HG03469 (cell line): ENCODE data around the gene EIF4E2.

ENCODE experiments used
- ATAC-seq: cut with Tn5 transposase; IDR thresholded peaks from one replicate; pipeline ENCODE4 v1.9.1; 2021; ENCODE audit warnings: mild to moderate bottlenecking, moderate library complexity, moderate number of reproducible peaks; ENCODE audit not compliant: unreplicated experiment

EIF4E2 gene

DNA sequence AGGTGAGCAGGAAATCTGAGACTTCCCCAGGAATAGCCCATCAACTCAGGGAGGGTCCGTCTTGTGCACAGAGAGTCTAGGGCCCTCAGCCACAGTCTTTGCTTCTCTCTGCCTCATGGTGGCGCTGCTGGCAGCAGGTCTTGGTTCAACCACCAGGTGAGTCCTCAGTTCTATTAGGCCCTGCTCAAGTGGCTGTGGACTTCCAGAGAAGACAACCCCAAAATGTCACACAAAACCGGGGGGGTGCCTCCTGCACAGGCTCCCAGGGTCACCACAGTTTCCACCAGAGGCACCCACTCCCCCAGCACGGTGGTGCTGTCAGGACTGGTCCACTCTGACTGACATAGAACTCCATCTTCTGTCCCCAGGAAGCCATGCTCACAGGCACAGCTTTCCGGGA is 13.4 kb upstream of the EIF4E2 start:
- ATAC-seq = no peak

DNA sequence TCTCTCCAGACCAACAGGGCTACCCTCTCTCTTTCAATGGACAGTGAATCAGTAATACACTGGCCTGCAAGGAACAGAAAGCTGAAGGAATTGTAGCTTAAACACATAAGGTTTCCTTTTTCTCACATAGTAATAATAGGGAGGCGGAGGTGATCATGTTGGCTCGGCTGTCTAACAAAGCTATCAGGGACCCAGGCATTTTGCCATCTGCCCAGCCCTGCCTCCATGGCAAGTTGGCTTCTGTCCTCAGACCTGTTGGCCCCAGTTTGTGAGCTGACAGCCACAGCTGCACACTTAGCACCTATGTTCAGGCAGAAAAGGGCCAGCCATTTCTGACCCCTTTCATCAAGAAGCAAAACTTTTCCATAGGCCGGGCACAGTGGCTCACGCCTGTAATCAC is 13.0 kb upstream of the EIF4E2 start:
- ATAC-seq = no peak

DNA sequence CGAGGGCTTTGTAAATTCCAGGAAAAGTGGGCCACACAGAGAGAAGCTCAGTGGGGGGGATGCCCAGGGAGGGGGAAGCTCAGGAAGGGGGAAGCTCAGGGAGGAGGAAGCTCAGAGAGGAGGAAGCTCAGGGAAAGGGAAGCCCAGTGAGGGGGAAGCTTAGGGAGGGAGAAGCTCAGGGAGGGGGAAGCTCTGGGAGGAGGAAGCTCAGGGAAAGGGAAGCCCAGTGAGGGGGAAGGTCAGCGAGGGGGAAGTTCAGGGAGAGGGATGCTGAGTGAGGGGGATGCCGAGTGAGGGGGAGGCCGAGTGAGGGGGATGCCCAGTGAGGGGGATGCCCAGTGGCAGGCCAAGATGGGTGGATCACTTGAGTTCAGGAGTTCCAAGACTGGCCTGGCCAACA is 11.8 kb upstream of the EIF4E2 start:
- no peak for ATAC-seq

DNA sequence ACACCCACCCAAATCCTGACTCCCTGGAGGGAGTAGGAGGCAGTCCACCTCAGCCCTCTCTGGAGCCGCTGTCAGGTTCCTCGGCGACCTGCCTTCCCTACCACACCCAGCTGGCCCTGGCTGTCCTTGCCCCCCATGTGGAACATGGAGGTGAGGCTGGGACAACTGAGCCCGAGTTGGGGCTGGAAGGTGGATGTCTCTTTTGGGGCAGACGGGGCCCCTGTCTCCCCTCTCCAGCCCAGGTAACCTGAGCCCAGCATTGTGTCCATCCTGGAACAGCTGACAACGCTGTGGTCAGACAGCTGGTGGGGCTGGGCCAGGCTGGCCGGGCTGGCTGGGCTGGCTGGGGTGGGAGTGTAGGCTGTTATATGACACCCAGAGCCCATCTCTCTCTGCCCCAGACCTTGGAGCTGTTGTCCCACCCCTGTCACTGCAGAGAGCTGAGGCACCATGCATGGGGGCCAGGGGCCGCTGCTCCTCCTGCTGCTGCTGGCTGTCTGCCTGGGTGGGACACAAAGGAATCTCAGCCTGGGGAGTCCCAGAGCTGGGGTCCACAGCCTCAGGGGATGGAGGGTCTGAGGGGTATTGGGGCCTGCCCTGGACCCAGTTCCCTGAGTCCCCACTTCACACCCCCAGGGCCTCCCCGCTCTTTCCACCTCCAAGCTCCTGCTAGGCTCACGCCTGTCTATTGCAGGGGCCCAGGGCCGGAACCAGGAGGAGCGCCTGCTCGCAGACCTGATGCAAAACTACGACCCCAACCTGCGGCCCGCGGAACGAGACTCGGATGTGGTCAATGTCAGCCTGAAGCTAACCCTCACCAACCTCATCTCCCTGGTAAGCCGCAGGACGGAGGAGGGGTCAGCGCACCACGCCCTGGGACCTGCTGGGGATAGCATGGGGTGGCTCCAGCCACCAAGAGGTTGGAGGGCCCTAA is 10.9 kb upstream of the EIF4E2 start, which contains the start of gene CHRNG:
Gene CHRNG, plus strand, starts transcription at position 395 of the 934 bp plus-strand sequence. Its CDS starts 56 bp downstream, at position 451.
- ATAC-seq = no peak

DNA sequence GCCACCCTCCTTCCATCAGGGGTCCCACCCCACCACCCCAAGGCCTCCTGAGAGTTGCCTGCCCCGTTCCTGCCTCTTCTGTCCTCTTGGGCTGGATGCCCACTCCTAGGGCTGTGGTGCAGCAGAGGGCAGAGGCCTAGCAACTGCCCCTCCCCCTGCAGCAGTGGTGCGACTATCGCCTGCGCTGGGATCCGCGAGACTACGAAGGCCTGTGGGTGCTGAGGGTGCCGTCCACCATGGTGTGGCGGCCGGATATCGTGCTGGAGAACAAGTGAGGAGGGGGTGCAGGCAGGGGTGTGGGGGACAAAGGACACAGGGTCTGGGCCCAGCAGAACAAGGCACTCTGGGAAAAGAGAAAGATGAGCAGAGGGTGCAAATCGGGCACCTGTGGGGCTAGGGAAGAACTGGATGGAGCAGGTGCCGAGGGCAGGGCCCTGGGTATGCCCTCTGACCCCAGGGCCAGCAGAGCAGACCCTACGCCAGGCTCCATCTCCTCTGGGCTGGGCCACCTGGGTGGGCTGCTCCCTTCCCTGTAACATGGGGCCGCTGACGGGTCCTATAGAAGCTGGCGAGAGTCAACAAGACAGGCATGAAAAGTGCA is 9.9 kb upstream of the EIF4E2 start:
- ATAC-seq = no peak

DNA sequence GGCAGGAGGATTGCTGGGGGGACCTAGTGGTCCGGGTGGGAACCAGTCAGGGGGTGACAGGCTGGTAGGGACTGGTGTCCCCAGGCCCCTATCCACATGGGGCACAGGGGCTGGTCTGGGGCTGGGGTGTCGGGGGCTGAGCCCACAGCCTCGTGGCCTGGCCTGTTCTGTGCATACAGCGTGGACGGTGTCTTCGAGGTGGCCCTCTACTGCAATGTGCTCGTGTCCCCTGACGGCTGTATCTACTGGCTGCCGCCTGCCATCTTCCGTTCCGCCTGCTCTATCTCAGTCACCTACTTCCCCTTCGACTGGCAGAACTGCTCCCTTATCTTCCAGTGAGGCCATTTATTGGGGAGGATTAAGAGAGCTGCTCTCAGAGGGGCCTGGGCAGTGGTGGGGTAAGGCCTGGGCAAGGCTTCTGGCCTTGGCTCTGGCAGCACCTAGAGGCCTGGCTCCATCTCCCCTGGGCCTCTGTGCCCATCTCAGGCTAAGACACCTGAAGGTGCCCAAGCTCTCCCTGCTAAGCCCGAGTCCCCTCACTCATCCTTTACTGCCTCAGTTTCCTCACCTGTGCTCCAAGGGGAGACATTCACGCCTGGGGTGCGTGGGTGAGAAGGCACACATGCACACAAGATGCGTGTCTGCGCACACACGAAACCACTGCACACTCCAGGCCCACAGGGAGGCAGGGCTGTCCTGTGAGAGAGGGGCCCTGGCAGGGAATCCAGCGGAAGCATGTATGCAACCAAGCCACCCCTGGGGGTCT is 9.1 kb upstream of the EIF4E2 start:
- no peak for ATAC-seq

DNA sequence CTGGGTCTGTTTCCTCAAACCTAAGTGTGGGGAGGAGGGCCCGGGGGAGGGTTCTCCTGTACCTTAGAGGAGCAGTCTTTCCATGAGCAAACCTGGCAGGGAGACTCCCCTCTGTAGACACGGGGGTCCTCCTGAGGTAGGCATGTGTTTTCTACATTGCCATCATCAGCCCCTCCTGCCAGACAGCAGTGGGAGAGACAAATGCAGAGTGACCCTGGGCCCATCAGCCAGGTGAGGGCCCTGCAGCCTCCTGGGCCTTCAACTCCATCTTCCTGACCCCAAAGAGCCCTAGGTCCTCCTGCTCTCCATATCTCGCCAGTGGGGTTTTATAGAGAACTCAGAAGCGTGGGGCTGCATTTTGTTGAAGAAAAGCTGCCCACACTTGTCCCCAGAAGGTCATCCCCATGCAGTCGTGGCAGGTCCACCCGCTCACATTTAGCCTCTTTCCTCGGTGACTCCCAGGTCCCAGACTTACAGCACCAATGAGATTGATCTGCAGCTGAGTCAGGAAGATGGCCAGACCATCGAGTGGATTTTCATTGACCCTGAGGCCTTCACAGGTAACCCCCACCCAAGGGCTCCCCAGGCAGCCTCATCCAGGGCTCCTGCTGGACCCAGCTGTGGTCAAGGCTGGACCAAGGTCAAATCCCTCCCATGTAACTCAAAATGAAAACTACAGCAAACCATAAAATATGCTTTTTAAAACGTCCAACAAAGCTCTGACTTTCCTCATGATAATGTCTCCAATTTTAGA is 8.4 kb upstream of the EIF4E2 start:
- ATAC-seq = no peak

DNA sequence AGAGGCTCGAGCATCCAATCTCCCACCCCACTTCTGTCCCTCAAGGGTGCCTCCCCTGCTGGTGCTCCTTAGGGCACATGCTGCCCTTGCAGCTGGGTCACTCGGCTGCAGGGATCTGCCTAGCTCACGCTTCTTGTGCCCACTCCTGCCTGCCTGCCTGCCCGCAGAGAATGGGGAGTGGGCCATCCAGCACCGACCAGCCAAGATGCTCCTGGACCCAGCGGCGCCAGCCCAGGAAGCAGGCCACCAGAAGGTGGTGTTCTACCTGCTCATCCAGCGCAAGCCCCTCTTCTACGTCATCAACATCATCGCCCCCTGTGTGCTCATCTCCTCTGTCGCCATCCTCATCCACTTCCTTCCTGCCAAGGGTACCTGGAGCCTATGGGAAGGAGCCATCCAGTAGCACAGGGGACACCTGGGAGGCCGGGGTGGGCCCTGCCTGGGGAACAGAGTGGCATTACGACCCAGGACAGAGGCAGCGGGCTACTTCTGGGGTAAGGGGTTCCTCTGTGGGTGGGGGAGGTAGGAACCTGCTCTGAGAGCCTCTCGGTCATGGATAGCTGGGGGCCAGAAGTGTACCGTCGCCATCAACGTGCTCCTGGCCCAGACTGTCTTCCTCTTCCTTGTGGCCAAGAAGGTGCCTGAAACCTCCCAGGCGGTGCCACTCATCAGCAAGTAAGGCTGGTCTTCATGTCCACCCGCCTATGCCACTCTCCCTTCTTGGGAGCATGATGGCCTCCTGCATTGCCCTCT is 7.6 kb upstream of the EIF4E2 start:
- no peak for ATAC-seq

DNA sequence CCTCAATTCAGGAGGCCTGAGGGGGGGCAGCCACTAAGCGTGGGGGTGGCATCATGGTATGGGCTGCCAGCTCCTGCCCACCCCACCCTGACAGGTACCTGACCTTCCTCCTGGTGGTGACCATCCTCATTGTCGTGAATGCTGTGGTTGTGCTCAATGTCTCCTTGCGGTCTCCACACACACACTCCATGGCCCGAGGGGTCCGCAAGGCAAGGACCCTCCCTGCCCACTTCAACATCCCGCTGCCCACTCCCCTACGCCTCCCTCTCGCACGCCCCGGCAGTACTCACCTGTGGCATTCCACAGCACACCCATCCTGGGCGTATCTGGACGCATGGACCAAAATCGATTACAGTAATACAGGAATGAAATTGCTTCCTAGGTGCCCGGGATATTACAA is 7.0 kb upstream of the EIF4E2 start:
- ATAC-seq = no peak

DNA sequence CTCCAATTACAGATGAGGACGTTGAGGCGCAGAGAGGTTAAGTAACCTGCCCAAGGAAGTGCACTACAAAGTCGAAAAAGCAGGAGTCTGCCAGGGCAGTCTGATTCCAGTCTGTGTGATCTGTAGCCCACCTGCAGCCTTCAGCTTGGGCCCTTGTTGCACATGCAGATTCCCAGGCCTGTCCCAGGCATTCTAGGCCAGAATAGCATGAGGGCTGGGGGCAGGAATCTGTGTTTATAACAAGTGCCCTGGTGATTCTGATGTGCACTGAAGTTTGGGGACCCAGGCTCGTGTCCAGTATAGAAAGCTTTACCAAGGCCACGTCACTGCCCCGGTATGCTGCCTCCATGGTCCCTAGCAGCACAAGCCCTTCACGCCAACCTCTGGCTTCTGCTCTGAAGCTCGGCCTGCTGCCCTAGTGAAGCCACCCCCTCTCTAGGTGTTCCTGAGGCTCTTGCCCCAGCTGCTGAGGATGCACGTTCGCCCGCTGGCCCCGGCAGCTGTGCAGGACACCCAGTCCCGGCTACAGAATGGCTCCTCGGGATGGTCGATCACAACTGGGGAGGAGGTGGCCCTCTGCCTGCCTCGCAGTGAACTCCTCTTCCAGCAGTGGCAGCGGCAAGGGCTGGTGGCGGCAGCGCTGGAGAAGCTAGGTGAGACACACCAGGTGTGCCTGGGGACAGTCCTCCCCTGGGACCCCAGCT is 6.4 kb upstream of the EIF4E2 start:
- ATAC-seq = no peak

DNA sequence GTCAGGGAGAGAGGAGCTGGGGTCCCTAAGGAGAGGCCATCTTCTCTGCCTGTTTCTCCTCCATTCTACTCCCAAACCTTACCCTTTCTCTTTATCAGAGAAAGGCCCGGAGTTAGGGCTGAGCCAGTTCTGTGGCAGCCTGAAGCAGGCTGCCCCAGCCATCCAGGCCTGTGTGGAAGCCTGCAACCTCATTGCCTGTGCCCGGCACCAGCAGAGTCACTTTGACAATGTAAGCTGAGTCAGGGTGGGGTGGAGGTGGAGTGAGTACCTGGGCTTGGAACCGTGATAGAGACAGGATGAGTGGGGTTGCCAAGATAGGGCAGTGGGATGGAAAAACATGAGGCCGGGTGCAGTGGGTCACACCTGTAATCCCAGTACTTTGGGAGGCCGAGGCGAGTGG is 5.8 kb upstream of the EIF4E2 start:
- no peak for ATAC-seq

DNA sequence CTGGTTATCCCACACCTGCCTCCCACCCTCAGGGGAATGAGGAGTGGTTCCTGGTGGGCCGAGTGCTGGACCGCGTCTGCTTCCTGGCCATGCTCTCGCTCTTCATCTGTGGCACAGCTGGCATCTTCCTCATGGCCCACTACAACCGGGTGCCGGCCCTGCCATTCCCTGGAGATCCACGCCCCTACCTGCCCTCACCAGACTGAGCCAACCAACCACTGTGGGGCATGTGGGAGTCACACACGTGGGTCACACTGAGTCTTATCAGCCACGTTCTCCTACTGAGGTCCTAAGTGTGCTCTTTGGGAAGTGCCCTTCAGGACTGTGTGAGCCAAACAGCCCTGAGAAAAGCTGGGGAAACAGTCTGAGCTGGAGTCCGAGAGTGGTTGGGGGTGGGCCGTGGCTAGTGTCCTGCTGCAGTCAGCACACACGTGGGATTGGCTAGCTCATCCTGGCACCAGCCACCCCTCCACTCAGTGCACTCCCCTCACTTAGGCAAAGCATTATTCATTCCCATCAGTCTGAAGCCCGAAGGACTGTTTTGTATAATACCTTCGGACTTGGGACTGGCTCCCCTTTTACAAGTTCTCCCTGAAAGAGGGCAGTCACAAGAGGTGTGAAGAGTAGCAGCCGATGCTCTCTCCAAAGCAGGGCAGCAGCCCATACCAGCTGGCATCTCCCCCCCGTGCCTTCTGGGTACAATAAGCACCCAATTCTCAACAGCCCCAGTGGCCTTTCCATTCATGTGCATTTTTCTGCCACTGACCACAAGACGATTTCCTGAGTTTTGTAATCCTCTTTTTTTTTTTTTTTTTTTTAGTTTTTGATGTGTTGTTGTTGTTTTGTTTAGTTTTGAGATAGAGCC is 4.7 kb upstream of the EIF4E2 start:
- no peak for ATAC-seq

DNA sequence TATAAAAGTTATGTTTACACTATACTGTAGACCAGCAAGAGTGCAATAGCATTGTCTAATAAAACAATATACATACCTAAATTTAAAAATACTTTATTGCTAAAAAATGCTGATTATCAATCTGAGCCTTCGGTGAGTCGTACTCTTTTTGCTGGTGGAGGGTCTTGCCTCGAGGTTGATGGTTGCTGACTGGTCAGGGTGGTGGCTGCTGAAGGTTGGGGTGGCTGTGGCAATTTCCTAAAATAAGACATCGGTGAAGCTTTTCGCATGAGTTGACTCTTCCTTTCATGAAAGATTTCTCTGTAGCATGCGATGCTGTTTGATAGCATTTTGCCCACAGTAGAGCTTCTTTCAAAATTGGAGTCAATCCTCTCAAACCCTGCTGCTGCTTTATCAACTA is 2.5 kb upstream of the EIF4E2 start:
- ATAC-seq = no peak

DNA sequence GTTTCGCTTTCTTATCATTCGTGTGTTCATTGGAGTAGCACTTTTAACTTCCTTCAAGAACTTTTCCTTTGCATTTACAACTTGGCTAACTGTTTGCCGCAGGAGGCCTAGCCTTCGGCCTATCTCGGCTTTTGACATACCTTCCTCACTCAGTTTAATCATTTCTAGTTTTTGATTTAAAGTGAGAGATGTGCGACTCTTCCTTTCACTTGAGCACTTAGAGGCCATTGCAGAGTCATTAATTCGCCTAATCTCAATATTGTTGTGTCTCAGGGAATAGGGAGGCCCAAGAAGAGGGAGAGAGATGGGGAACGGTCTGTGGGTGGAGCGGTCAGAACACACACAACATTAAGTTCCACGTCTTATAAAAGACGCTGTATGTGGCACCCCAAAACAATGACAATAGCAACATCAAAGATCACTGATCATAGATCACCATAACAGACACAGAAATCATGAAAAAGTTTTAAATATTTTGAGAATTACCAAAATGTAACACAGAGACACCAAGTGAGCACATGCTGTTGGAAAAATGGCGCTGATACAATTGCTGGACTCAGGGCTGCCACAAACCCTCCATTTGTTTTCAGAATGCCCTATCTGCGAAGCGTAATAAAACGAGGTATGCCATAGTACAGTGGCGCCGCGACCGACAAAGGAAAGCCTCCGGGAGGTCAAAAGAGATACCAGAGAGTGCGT is 685 bp upstream of the EIF4E2 start:
- ATAC-seq = no peak

DNA sequence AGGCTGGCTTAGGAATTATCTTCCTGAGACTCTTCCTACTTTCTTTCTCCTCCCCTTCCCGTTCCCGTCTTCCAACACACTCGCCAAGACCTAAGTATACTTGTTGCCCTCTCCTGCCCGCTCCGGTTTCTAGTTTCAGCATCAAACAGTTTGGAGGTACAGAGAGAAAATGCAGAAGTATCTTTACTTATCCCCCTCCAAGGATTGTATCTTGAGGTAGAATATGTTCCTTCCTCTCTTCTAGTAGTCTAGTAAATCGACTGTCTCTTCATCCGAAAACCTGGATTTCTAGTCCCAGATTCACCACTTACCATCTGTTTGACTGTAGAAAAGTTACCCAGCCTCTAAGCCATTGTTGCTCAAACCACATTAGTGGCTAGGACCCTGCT is 755 bp downstream of the EIF4E2 start:
- no peak for ATAC-seq

DNA sequence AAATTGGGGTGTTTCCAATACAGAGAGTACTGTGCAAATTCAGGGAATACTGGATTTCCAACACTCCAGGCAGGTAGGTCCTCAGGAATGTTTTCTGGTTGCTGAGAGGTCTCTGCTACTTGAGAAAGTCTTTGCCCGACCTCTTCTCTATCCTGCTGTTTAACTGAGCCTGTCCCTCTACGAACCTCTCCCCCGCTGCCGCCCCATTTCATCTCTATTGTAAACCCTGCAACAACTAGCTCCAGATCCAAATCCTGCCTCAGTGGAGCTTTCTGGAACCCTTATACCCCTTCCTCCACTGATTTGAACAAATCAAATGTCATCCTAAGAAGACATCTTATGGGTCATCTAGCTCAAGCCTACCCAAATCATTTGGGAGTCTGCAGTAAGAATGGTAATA is 1.3 kb downstream of the EIF4E2 start:
- no peak for ATAC-seq

DNA sequence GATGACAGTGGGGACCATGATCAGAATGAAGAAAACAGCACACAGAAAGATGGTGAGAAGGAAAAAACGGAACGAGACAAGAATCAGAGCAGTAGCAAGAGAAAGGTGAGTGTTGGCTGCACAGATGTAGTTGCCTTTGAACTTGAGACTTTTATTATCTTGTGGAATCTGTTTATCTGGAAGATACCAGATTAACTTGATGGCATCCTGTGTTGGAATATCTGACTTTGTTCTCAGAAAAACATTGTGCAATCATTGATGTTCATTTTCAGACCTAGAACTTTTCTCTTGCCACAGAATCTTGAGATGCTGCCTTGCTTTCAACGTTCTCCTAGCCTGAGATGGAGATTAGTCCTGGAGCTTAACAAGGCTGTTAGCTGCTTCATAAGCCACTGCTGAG is 5.9 kb downstream of the EIF4E2 start:
- ATAC-seq = no peak

DNA sequence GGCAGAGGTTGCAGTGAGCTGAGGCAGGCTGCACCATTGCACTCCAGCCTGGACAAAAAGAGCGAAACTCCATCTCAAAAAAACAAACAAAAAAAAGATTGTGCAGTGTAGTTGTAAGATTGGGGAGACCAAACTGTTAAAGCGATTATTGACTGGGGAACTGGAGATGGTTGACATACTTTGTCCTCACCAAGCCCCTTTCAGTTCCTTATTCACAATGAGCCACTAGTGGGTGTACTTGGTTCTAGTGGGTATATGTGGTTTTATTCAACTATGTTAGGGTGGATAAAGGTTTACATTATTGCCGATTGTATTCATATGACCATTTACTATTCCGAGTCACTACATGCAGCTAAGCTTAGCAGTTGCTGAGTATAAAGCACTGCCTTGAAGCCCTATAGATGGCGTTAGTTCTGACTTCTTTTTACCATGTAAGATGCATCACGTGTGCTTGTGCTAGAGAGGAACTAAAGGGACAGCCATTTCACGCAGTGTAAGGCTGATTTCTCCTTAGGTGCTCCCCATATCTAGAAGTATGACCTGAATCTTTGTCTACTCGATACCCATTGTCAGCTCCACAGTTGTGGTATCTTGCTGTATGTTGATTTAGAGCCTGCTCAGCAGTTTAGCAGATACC is 12.1 kb downstream of the EIF4E2 start:
- ATAC-seq = no peak
